HCT116 (cell line): Measurements from ENCODE around the gene PFDN5. TPM values are rescaled to one million over a fixed set of nuclear protein-coding genes. Genes with fewer than 3 reads are reported as not detected.

Experiments
- ATAC-seq: fragments of 200-7000 bp; cut with Tn5 transposase; 2 replicates; pipeline ENCODE4 v1.9.1; 2020; ENCODE audit warnings: mild to moderate bottlenecking, moderate library complexity
- BruUV-seq: library from RNA; stranded (reverse); fragments of 400-500 nt; replicated peaks from 2 replicates; lab custom pipeline; 2021; lab: Mats Ljungman, UMichigan
- CTCF ChIA-PET: fragments of 300-600 bp; sonication (Branson Sonifier 250); formaldehyde crosslinking; loops from one replicate; lab custom pipeline; 2021; ENCODE audit warnings: antibody characterized with exemption; lab: Charles Lee
- POLR2A ChIA-PET: fragments of 300-600, 350-600 bp; sonication (Branson Sonifier 250); formaldehyde crosslinking; loops from one replicate; lab custom pipeline; 2021; ENCODE audit warnings: antibody characterized with exemption; lab: Charles Lee
- RAD21 ChIA-PET, 2 experiments: fragments of 300-600 bp; sonication (Branson Sonifier 250); formaldehyde crosslinking; loops; one replicate each; lab custom pipeline; 2023; ENCODE audit warnings: low total read pairs in 2 of 2; ENCODE audit not compliant: uncharacterized antibody in 2 of 2, unreplicated experiment in 2 of 2, low non-redundant PET in 1 of 2; lab: Charles Lee
- DNase-seq: peaks from one replicate; pipeline ENCODE4 v3.0.0-alpha.2; 2010; ENCODE audit warnings: low read depth, low spot score
- H2AFZ ChIP-seq: fragments of 200-600 bp; shearing (Covaris generic), sonication (generic); 2 replicates; pipeline ENCODE4 v1.6.1; 2017; ENCODE audit warnings: low read depth, mixed run types, mixed read lengths, antibody characterized with exemption, low read length; ENCODE audit not compliant: poor library complexity, severe bottlenecking
- H3K27ac ChIP-seq: 2 replicates; pipeline ENCODE4 v1.5.1; 2012; ENCODE audit warnings: low read depth, low read length
- H3K27me3 ChIP-seq: fragments of 200-600 bp; sonication (generic); 2 replicates; pipeline ENCODE4 v1.6.1; 2016; ENCODE audit warnings: mixed run types, low read length, mixed read lengths; ENCODE audit not compliant: insufficient read depth
- H3K36me3 ChIP-seq, 2 experiments: fragments of 200-500 bp in 1 of 2; fragments of 200-600 bp in 1 of 2; sonication (Bioruptor generic) in 1 of 2; sonication (generic) in 1 of 2; 2 replicates each; pipeline versions ENCODE4 v1.5.1 to v1.6.1; 2014 to 2016; ENCODE audit warnings: low read length in 2 of 2, inconsistent platforms in 1 of 2, mixed read lengths in 1 of 2, mixed run types in 1 of 2; ENCODE audit not compliant: insufficient read depth in 2 of 2, control insufficient read depth in 1 of 2
- H3K4me1 ChIP-seq, 2 experiments: fragments of 200-600 bp in 1 of 2; sonication (generic) in 1 of 2; 2 replicates each; pipeline versions ENCODE4 v1.5.1 to v1.6.1; 2012 to 2017; ENCODE audit warnings: low read length in 2 of 2, inconsistent platforms in 1 of 2, mild to moderate bottlenecking in 1 of 2, mixed read lengths in 1 of 2, mixed run types in 1 of 2, moderate library complexity in 1 of 2; ENCODE audit not compliant: insufficient read depth in 2 of 2, control insufficient read depth in 1 of 2
- H3K4me2 ChIP-seq: fragments of 200-600 bp; sonication (generic); 2 replicates; pipeline ENCODE4 v1.6.1; 2017; ENCODE audit warnings: mixed run types, low read length, mixed read lengths
- H3K4me3 ChIP-seq, 2 experiments: fragments of 200-600 bp in 1 of 2; sonication (generic) in 1 of 2; replicated peaks in 1 of 2; 2 replicates each; pipeline ENCODE4 v1.5.1; 2011 to 2016; ENCODE audit warnings: low read length in 2 of 2, control low read depth in 1 of 2, low read depth in 1 of 2, mild to moderate bottlenecking in 1 of 2, mixed read lengths in 1 of 2, mixed run types in 1 of 2
- H3K79me2 ChIP-seq: fragments of 200-600 bp; sonication (generic); 2 replicates; pipeline ENCODE4 v1.6.1; 2017; ENCODE audit warnings: mild to moderate bottlenecking, mixed run types, low read length, moderate library complexity, mixed read lengths; ENCODE audit not compliant: insufficient read depth
- H3K9ac ChIP-seq: fragments of 200-600 bp; sonication (generic); 2 replicates; pipeline ENCODE4 v1.6.1; 2016; ENCODE audit warnings: low read length, mixed read lengths
- H3K9me2 ChIP-seq: fragments of 200-600 bp; sonication (generic), shearing (Covaris generic); 2 replicates; pipeline ENCODE4 v1.6.1; 2017; ENCODE audit warnings: mixed run types, mild to moderate bottlenecking, moderate library complexity; ENCODE audit not compliant: insufficient read depth
- H3K9me3 ChIP-seq, 2 experiments: fragments of 200-500 bp in 1 of 2; fragments of 200-600 bp in 1 of 2; sonication (Bioruptor generic) in 1 of 2; sonication (generic) in 1 of 2; 2 replicates each; pipeline ENCODE4 v1.6.1; 2014 to 2017; ENCODE audit warnings: low read length in 2 of 2, mixed read lengths in 2 of 2, inconsistent platforms in 1 of 2, low read depth in 1 of 2, mild to moderate bottlenecking in 1 of 2, mixed run types in 1 of 2, moderate library complexity in 1 of 2; ENCODE audit not compliant: control insufficient read depth in 1 of 2, insufficient read depth in 1 of 2
- H4K20me1 ChIP-seq: fragments of 200-600 bp; sonication (generic), shearing (Covaris generic); 2 replicates; pipeline ENCODE4 v1.6.1; 2017; ENCODE audit warnings: mixed run types, mild to moderate bottlenecking, moderate library complexity; ENCODE audit not compliant: insufficient read depth
- CBX3 ChIP-seq: IDR thresholded peaks from 2 replicates; pipeline ENCODE4 v1.6.1; 2012; ENCODE audit warnings: low read depth
- EGR1 ChIP-seq: IDR thresholded peaks from 2 replicates; pipeline ENCODE4 v1.6.1; 2012; ENCODE audit warnings: low read depth
- ELF1 ChIP-seq: IDR thresholded peaks from 2 replicates; pipeline ENCODE4 v1.6.1; 2012; ENCODE audit warnings: low read depth, borderline replicate concordance
- EZH2 ChIP-seq: fragments of 200-600 bp; sonication (generic); IDR thresholded peaks from 2 replicates; pipeline ENCODE4 v1.6.1; 2017; ENCODE audit warnings: antibody characterized with exemption, mixed run types
- EZH2phosphoT487 ChIP-seq: fragments of 200-600 bp; IDR thresholded peaks from 2 replicates; pipeline ENCODE4 v1.6.1; 2018; ENCODE audit warnings: antibody characterized with exemption, borderline replicate concordance
- FOSL1 ChIP-seq: IDR thresholded peaks from 2 replicates; pipeline ENCODE4 v1.6.1; 2012; ENCODE audit warnings: low read depth
- JUND ChIP-seq: IDR thresholded peaks from 2 replicates; pipeline ENCODE4 v1.6.1; 2012
- POLR2A ChIP-seq: IDR thresholded peaks from 2 replicates; pipeline ENCODE4 v1.7.0; 2011; ENCODE audit warnings: borderline replicate concordance; ENCODE audit not compliant: insufficient read depth, insufficient read length; ENCODE audit errors: extremely low read depth
- RAD21 ChIP-seq: IDR thresholded peaks from 2 replicates; pipeline ENCODE4 v1.6.1; 2012; ENCODE audit warnings: low read depth, mild to moderate bottlenecking
- SIN3A ChIP-seq: IDR thresholded peaks from 2 replicates; pipeline ENCODE4 v1.6.1; 2012; ENCODE audit warnings: low read depth
- SP1 ChIP-seq: IDR thresholded peaks from 2 replicates; pipeline ENCODE4 v1.6.1; 2012; ENCODE audit warnings: low read depth
- SRF ChIP-seq: IDR thresholded peaks from 2 replicates; pipeline ENCODE4 v1.6.1; 2012; ENCODE audit warnings: low read depth
- TCF7L2 ChIP-seq: IDR thresholded peaks from 2 replicates; pipeline ENCODE4 v1.7.0; 2011; ENCODE audit warnings: borderline replicate concordance, inconsistent platforms; ENCODE audit not compliant: insufficient read depth, insufficient read length; ENCODE audit errors: extremely low read depth
- ZFX ChIP-seq: fragments of 450-650 bp; IDR thresholded peaks from 2 replicates; pipeline ENCODE4 v1.6.1; 2017
- ZNF274 ChIP-seq: fragments of 200-500 bp; sonication (Bioruptor generic); IDR thresholded peaks from 2 replicates; pipeline ENCODE4 v1.6.1; 2014; ENCODE audit warnings: mild to moderate bottlenecking, low read depth, low read length, inconsistent platforms
- intact Hi-C: fragments of 100-400 bp; cut with micrococcal nuclease; formaldehyde crosslinking; loops from 2 replicates; pipeline ENCODE4 v1.10.0; 2022
- total RNA-seq: library from RNA; stranded (reverse); gene quantifications from one replicate; pipeline ENCODE4 v1.2.1, GENCODE V29; 2021; ENCODE audit not compliant: unreplicated experiment
- TF ChIP-seq, protein P1 (sequence below): IDR thresholded peaks from 2 replicates; pipeline ENCODE4 v1.6.1; 2012; ENCODE audit warnings: low read depth
- TF ChIP-seq, protein P2 (sequence below), 3 experiments: fragments of 200-600 bp in 1 of 3; sonication (generic) in 1 of 3; IDR thresholded peaks in 2 of 3; conservative IDR thresholded peaks in 1 of 3; 2 replicates each; pipeline ENCODE4 v1.5.1; 2012 to 2017; ENCODE audit warnings: low read depth in 2 of 3, low read length in 2 of 3, antibody characterized with exemption in 1 of 3, borderline replicate concordance in 1 of 3, control low read depth in 1 of 3, mild to moderate bottlenecking in 1 of 3, mixed read lengths in 1 of 3, mixed run types in 1 of 3, moderate library complexity in 1 of 3; ENCODE audit not compliant: insufficient read depth in 1 of 3
- TF ChIP-seq, protein P3 (sequence below): IDR thresholded peaks from 2 replicates; pipeline ENCODE4 v1.6.1; 2012
- TF ChIP-seq, protein P4 (sequence below): IDR thresholded peaks from 2 replicates; pipeline ENCODE4 v1.6.1; 2012

PFDN5 gene
- total RNA-seq, 1 experiment from 2014 or later = 318 TPM

DNA sequence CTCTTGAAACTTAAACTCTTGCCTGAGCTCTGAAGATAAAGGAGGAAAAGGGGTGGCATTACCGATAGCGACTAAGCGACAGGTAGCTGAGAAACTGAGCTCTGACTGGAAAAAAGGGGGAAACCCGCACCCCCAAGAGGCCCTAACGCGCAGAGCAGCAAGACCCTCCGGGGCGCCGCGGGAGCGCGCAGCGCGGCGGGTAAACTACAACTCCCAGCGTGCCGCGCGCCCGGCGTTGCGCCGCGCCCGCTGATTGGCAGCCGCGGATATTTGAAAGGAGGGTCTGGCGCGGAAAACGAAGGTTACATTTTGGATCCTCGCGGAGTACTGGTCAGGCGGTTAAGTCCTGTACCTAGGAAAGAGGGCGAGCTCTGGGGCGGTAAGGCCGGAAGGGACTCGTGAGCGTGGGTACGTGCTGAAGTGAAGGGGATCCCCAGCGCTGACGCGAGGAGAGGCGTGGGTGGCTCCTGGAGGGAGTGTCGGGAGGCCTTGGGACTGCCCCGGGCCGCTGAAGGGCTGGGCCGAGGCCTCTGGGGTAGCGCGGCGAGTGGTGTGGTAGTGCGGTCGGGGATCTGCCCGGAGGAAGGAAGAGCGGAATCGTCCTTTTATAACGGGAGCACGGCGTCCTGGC, 27.2 kb upstream of the PFDN5 start, which contains the start of gene ESPL1:
ESPL1 (plus strand) TSS at position 301 of the 631 bp plus-strand sequence. CDS start 468 bp downstream, outside the sequence.
- no TSS peak for BruUV-seq
- intact Hi-C loops = loop anchor here (1.0 kb wide), 1 partner anchor 49 kb away; no protein-coding TSS in a partner anchor
- H3K36me3 ChIP-seq = peaks cover 6 to 21% of the 10 kb centered on the region in 2 experiments; a peak in 2 of 4 replicates
- H3K9me3 ChIP-seq = no peaks in the 10 kb centered on the region
- RAD21 ChIA-PET = interaction anchor here in 1 of 2 experiments (1.2 kb wide), 1 partner anchor 17 kb away, joined by 3 read pairs; a partner anchor contains a TSS
- no peaks in the 10 kb centered on the region for H3K9me2 ChIP-seq
- CTCF ChIA-PET = interaction anchor here (0.7 to 1.5 kb wide), 7 partner anchors 9 to 202 kb away, joined by 3 to 7 read pairs (median 4); no protein-coding TSS in a partner anchor
- peaks cover 11 to 28% of the 10 kb centered on the region in 2 experiments for H3K4me1 ChIP-seq
- no peaks in the 10 kb centered on the region for H4K20me1 ChIP-seq
- H3K4me2 ChIP-seq = peak within 1 kb of the TSS; percentile 72
- ATAC-seq (peak; percentile 91), DNase-seq (peak; percentile 38)
- H3K27ac ChIP-seq = peak within 1 kb of the TSS; percentile 61
- H3K27me3 ChIP-seq = no peaks in the 10 kb centered on the region
- POLR2A ChIA-PET = interaction anchor here (0.7 to 1.0 kb wide), 3 partner anchors 14 to 71 kb away, joined by 3 read pairs; partner anchors contain the start of gene AAAS
- peak within 1 kb of the TSS; percentile 81 for H3K9ac ChIP-seq
- H2AFZ ChIP-seq = peak within 1 kb of the TSS; percentile 56
- H3K79me2 ChIP-seq = peaks cover 25% of the 10 kb centered on the region
- peak within 1 kb of the TSS; percentile 65 to 81 for H3K4me3 ChIP-seq
- TF ChIP-seq JUND (no peak), SIN3A (peak; percentile 86), CBX3 (no peak), EGR1 (peak; percentile 98), EZH2phosphoT487 (no peak), EZH2 (no peak), SRF (no peak), ZNF274 (no peak), SP1 (peak; percentile 84), RAD21 (peak; percentile 53), ZFX (peak; percentile 79; the same call in 1 of the 2 replicates), POLR2A (no peak), FOSL1 (no peak), ELF1 (no peak; the same call in 1 of the 2 replicates), TCF7L2 (no peak)
- TF ChIP-seq, protein P1, sequence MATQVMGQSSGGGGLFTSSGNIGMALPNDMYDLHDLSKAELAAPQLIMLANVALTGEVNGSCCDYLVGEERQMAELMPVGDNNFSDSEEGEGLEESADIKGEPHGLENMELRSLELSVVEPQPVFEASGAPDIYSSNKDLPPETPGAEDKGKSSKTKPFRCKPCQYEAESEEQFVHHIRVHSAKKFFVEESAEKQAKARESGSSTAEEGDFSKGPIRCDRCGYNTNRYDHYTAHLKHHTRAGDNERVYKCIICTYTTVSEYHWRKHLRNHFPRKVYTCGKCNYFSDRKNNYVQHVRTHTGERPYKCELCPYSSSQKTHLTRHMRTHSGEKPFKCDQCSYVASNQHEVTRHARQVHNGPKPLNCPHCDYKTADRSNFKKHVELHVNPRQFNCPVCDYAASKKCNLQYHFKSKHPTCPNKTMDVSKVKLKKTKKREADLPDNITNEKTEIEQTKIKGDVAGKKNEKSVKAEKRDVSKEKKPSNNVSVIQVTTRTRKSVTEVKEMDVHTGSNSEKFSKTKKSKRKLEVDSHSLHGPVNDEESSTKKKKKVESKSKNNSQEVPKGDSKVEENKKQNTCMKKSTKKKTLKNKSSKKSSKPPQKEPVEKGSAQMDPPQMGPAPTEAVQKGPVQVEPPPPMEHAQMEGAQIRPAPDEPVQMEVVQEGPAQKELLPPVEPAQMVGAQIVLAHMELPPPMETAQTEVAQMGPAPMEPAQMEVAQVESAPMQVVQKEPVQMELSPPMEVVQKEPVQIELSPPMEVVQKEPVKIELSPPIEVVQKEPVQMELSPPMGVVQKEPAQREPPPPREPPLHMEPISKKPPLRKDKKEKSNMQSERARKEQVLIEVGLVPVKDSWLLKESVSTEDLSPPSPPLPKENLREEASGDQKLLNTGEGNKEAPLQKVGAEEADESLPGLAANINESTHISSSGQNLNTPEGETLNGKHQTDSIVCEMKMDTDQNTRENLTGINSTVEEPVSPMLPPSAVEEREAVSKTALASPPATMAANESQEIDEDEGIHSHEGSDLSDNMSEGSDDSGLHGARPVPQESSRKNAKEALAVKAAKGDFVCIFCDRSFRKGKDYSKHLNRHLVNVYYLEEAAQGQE = no peak
- TF ChIP-seq, protein P2, sequence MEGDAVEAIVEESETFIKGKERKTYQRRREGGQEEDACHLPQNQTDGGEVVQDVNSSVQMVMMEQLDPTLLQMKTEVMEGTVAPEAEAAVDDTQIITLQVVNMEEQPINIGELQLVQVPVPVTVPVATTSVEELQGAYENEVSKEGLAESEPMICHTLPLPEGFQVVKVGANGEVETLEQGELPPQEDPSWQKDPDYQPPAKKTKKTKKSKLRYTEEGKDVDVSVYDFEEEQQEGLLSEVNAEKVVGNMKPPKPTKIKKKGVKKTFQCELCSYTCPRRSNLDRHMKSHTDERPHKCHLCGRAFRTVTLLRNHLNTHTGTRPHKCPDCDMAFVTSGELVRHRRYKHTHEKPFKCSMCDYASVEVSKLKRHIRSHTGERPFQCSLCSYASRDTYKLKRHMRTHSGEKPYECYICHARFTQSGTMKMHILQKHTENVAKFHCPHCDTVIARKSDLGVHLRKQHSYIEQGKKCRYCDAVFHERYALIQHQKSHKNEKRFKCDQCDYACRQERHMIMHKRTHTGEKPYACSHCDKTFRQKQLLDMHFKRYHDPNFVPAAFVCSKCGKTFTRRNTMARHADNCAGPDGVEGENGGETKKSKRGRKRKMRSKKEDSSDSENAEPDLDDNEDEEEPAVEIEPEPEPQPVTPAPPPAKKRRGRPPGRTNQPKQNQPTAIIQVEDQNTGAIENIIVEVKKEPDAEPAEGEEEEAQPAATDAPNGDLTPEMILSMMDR (IDR thresholded peaks at IDR 0.05 in 2 of 3, conservative IDR thresholded peaks at IDR 0.05 in 1 of 3; ENCODE audit: borderline replicate concordance in 1 of 3, insufficient read depth in 1 of 3, low read depth in 2 of 3, low read length in 2 of 3) = peak in 1 of 3 experiments; percentile 33; a peak in 3 of 6 replicates
- TF ChIP-seq, protein P3, sequence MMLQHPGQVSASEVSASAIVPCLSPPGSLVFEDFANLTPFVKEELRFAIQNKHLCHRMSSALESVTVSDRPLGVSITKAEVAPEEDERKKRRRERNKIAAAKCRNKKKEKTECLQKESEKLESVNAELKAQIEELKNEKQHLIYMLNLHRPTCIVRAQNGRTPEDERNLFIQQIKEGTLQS = no peak
- TF ChIP-seq, protein P4, sequence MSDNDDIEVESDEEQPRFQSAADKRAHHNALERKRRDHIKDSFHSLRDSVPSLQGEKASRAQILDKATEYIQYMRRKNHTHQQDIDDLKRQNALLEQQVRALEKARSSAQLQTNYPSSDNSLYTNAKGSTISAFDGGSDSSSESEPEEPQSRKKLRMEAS = peak; percentile 80
